GM21447 (cell line): Measurements from ENCODE around the gene PGF.

Experiments used
- ATAC-seq: cut with Tn5 transposase; IDR thresholded peaks from one replicate; pipeline ENCODE4 v1.9.1; 2021; ENCODE audit not compliant: unreplicated experiment

PGF gene

GRCh38 chr14:74905595-74906142 lies 49.7 kb downstream of the PGF start:
- ATAC-seq, result no peak

GRCh38 chr14:74904635-74905503 lies 50.5 kb downstream of the PGF start:
- ATAC-seq, result no peak

- no peak for ATAC-seq
Measured at GRCh38 chr14:74902941-74903705, 52.3 kb downstream of the PGF start.

DNA sequence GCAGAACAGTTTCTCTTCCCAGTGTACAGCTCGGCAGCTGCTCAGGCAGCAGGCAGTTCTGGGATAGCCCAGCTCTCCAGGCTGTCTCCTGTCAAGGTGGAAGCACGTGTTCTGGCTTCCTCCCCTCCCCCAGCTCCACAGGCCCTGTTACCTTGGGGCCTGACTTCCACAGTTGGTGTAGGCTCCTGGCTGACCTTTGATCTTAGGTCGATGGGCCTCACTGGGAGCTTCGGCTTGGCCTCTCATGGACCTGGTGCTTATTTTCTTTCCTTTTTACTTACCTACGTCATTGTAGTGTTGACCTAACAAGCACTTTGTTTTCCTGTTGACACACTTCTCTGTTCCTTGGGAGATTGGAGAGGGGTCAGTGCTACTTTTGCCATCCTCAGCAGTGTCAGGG lies 56.7 kb downstream of the PGF start:
- ATAC-seq, result no peak

- ATAC-seq, result no peak
Measured at GRCh38 chr14:74898083-74898482, 57.3 kb downstream of the PGF start.

DNA sequence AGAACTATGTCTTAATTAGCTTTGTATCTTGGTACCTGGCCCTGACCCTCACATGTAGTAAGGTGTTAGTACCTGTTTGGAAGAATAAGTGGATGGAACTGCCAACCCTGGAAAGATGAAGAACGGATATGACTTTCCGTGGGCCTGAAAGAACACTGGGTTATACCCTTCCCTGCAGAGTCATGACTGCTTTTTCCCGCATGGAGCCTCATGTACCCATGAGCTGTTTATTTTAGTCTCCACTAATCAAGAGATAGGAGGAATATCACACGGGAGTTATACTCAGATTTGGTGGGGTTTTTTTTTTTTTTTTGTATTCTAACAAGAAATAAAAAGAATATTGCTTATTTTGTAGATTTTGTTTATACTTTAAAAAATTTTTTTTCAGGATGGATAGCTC lies 57.8 kb downstream of the PGF start:
- ATAC-seq, result no peak

- ATAC-seq, result no peak
Measured at GRCh38 chr14:74896400-74896799, 59.0 kb downstream of the PGF start.

- ATAC-seq, result peak; percentile 73
Measured at GRCh38 chr14:74893614-74894091, 61.7 kb downstream of the PGF start.

- no peak for ATAC-seq
Measured at GRCh38 chr14:74892745-74893144, 62.7 kb downstream of the PGF start.

DNA sequence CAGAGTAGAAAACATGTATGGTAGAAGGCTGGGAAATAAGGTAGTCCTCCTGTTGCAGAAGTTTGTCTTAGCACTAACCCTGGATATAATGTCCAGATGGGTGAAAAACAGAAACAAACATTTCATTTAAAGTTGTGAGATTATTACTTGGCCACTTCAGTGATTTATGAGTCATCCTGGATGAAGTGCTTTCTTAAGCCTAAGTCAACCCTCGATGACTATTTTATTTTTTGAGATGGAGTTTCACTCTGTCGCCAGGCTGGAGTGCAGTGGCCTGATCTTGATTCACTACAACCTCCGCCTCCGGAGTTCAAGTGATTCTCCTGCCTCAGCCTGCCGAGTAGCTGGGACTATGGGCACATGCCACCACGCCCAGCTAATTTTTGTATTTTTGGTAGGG lies 63.5 kb downstream of the PGF start:
- ATAC-seq, result no peak
